Loucy (cell line): ENCODE data around the gene PTPRO.

Experiments used
- H2AFZ ChIP-seq: fragments of 200-600 bp; sonication (generic); 2 replicates; pipeline ENCODE4 v1.6.0; 2016; ENCODE audit warnings: antibody characterized with exemption, mild to moderate bottlenecking, low read length, moderate library complexity
- H3F3A ChIP-seq: fragments of 200-600 bp; 2 replicates; pipeline ENCODE4 v1.6.0; 2016; ENCODE audit warnings: antibody characterized with exemption, low read depth, mild to moderate bottlenecking
- H3K27me3 ChIP-seq: fragments of 200-600 bp; sonication (generic); 2 replicates; pipeline ENCODE4 v1.6.1; 2014; ENCODE audit warnings: low read length, mild to moderate bottlenecking; ENCODE audit not compliant: insufficient read depth, poor library complexity, severe bottlenecking
- H3K36me3 ChIP-seq: fragments of 200-600 bp; sonication (generic); 2 replicates; pipeline ENCODE4 v1.6.1; 2016; ENCODE audit warnings: low read length; ENCODE audit not compliant: insufficient read depth
- H3K4me1 ChIP-seq: fragments of 200-600 bp; sonication (generic); 2 replicates; pipeline ENCODE4 v1.5.1; 2014; ENCODE audit warnings: low read length, mild to moderate bottlenecking; ENCODE audit not compliant: insufficient read depth, poor library complexity, severe bottlenecking
- H3K4me2 ChIP-seq: fragments of 200-600 bp; sonication (generic); 2 replicates; pipeline ENCODE4 v1.6.0; 2014; ENCODE audit warnings: antibody characterized with exemption, low read length, low read depth, mild to moderate bottlenecking; ENCODE audit not compliant: poor library complexity, severe bottlenecking
- H3K4me3 ChIP-seq: fragments of 200-600 bp; sonication (generic); 2 replicates; pipeline ENCODE4 v1.5.1; 2014; ENCODE audit warnings: low read length, mild to moderate bottlenecking, mixed read lengths; ENCODE audit not compliant: poor library complexity, severe bottlenecking
- H3K79me2 ChIP-seq: fragments of 200-600 bp; sonication (generic); 2 replicates; pipeline ENCODE4 v1.6.1; 2014; ENCODE audit warnings: low read length; ENCODE audit not compliant: insufficient read depth
- H3K9ac ChIP-seq: fragments of 200-600 bp; sonication (generic); 2 replicates; pipeline ENCODE4 v1.6.0; 2014; ENCODE audit warnings: mild to moderate bottlenecking, low read depth, low read length, moderate library complexity; ENCODE audit not compliant: poor library complexity, severe bottlenecking
- H3K9me2 ChIP-seq: fragments of 200-600 bp; sonication (generic); replicated peaks from 2 replicates; pipeline ENCODE4 v1.6.1; 2016; ENCODE audit warnings: low read depth, low read length, mixed read lengths
- H3K9me3 ChIP-seq: fragments of 200-600 bp; sonication (generic); 2 replicates; pipeline ENCODE4 v1.6.1; 2014; ENCODE audit warnings: mild to moderate bottlenecking, antibody characterized with exemption, low read length, low read depth; ENCODE audit not compliant: insufficient read depth
- H4K20me1 ChIP-seq: fragments of 200-600 bp; sonication (generic); 2 replicates; pipeline ENCODE4 v1.6.0; 2014; ENCODE audit warnings: antibody characterized with exemption, low read length, mild to moderate bottlenecking; ENCODE audit not compliant: insufficient read depth, poor library complexity, severe bottlenecking
- EZH2phosphoT487 ChIP-seq: fragments of 200-600 bp; IDR thresholded peaks from 2 replicates; pipeline ENCODE4 v1.6.1; 2018; ENCODE audit warnings: antibody characterized with exemption, mild to moderate bottlenecking, moderate library complexity, borderline replicate concordance
- TF ChIP-seq, protein P1 (sequence below): fragments of 200-600 bp; sonication (generic); conservative IDR thresholded peaks from 2 replicates; pipeline ENCODE4 v1.5.1; 2014; ENCODE audit warnings: mild to moderate bottlenecking, antibody characterized with exemption, low read length

PTPRO gene

DNA sequence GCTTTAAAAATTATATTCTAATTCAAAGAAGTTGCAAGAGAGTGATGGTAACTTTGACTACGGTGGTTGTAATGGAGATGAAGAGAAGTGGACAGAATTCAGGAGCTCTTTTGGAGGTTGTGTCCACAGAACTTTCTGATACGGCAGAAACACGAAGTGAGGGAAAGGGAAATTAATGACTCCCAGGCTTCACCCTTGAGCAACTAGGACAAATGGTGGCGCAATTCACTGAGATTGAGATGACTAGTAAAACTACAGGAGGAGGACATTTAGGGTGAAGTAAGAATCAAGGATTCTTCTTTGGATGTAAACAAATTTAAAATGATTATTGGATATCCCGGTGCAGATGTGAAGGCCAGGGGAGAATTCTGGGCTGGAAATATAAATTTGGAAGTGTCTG lies 212.6 kb downstream of the PTPRO start:
- Histone ChIP-seq H2AFZ (peak overlapping the region; percentile 92), H3F3A (no peaks in the 10 kb centered on the region), H3K79me2 (no peaks in the 10 kb centered on the region), H3K9me2 (no peaks in the 10 kb centered on the region), H3K27me3 (no peaks in the 10 kb centered on the region), H3K9me3 (no peaks in the 10 kb centered on the region), H3K4me3 (no peak overlapping the region), H3K4me1 (peaks cover 8% of the 10 kb centered on the region), H3K36me3 (no peaks in the 10 kb centered on the region), H4K20me1 (no peaks in the 10 kb centered on the region), H3K4me2 (peak overlapping the region; percentile 65), H3K9ac (no peak overlapping the region)
- TF ChIP-seq, protein P1, sequence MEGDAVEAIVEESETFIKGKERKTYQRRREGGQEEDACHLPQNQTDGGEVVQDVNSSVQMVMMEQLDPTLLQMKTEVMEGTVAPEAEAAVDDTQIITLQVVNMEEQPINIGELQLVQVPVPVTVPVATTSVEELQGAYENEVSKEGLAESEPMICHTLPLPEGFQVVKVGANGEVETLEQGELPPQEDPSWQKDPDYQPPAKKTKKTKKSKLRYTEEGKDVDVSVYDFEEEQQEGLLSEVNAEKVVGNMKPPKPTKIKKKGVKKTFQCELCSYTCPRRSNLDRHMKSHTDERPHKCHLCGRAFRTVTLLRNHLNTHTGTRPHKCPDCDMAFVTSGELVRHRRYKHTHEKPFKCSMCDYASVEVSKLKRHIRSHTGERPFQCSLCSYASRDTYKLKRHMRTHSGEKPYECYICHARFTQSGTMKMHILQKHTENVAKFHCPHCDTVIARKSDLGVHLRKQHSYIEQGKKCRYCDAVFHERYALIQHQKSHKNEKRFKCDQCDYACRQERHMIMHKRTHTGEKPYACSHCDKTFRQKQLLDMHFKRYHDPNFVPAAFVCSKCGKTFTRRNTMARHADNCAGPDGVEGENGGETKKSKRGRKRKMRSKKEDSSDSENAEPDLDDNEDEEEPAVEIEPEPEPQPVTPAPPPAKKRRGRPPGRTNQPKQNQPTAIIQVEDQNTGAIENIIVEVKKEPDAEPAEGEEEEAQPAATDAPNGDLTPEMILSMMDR = no peak
- TF ChIP-seq EZH2phosphoT487 = no peak

DNA sequence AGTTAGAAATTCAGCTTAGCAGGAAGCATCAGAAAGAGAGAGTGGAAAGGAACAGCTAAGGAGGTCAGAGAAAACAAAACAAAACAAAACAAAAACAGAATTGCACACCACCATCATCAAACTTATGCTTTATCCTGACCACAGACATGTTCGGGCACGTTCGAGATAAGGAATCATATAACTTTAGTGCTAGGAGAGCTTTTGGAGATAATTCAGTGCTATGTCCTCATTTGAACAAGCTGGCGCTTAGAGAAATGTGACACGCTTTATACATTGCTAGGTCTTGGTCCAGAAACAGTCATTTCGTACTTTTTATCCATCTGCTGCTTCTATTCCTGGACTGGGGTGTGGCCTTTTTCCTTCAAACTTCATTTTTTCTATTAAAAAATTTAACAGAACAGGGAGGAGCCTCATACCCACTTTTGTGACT lies 213.1 kb downstream of the PTPRO start:
- no peak for TF ChIP-seq EZH2phosphoT487
- TF ChIP-seq, protein P1 = no peak
- Histone ChIP-seq H2AFZ (peak overlapping the region; percentile 92), H3K4me2 (no peak overlapping the region), H3K27me3 (no peaks in the 10 kb centered on the region), H3K9me3 (no peaks in the 10 kb centered on the region), H3K4me1 (peaks cover 8% of the 10 kb centered on the region), H3F3A (no peaks in the 10 kb centered on the region), H4K20me1 (no peaks in the 10 kb centered on the region), H3K36me3 (no peaks in the 10 kb centered on the region), H3K4me3 (no peak overlapping the region), H3K9me2 (no peaks in the 10 kb centered on the region), H3K79me2 (no peaks in the 10 kb centered on the region), H3K9ac (no peak overlapping the region)

- Histone ChIP-seq H2AFZ (no peak overlapping the region), H3F3A (no peaks in the 10 kb centered on the region), H3K27me3 (no peaks in the 10 kb centered on the region), H4K20me1 (no peaks in the 10 kb centered on the region), H3K4me1 (peaks cover 8% of the 10 kb centered on the region), H3K9ac (no peak overlapping the region), H3K9me3 (no peaks in the 10 kb centered on the region), H3K9me2 (no peaks in the 10 kb centered on the region), H3K36me3 (no peaks in the 10 kb centered on the region), H3K4me2 (no peak overlapping the region), H3K79me2 (no peaks in the 10 kb centered on the region), H3K4me3 (no peak overlapping the region)
- TF ChIP-seq, protein P1 = no peak
- no peak for TF ChIP-seq EZH2phosphoT487
Observed at GRCh38 chr12:15536446-15536845, 214.1 kb downstream of the PTPRO start.
